ENCODE measurements around the gene PITPNM2.
"Not testable (repeated sequence)": the region's sequence is repeated elsewhere in the genome, so short reads cannot be mapped to it uniquely, and the experiment has no call there.

The PITPNM2 gene

GRCh38 chr12:123118497-123118896 lies 32.4 kb downstream of the PITPNM2 start:
- DNase-seq = no peak

- no peak for DNase-seq
Measured at GRCh38 chr12:123115409-123116121, 35.3 kb downstream of the PITPNM2 start.

- no peak for DNase-seq
Measured at GRCh38 chr12:123114304-123115083, 36.4 kb downstream of the PITPNM2 start.

- no peak for DNase-seq
Measured at GRCh38 chr12:123113026-123113425, 37.9 kb downstream of the PITPNM2 start.

GRCh38 chr12:123111498-123112165 lies 39.3 kb downstream of the PITPNM2 start:
- no peak for DNase-seq

GRCh38 chr12:123109319-123109772 lies 41.5 kb downstream of the PITPNM2 start:
- no peak for DNase-seq

GRCh38 chr12:123108682-123109066 lies 42.2 kb downstream of the PITPNM2 start:
- no peak for DNase-seq

GRCh38 chr12:123107926-123108681 lies 42.8 kb downstream of the PITPNM2 start:
- no peak for DNase-seq

GRCh38 chr12:123106640-123107359 lies 44.1 kb downstream of the PITPNM2 start:
- peak; percentile 36 for DNase-seq

GRCh38 chr12:123105211-123105826 lies 45.6 kb downstream of the PITPNM2 start:
- no peak for DNase-seq

GRCh38 chr12:123104809-123105208 lies 46.1 kb downstream of the PITPNM2 start:
- DNase-seq = no peak

GRCh38 chr12:123104094-123104493 lies 46.8 kb downstream of the PITPNM2 start:
- DNase-seq = not testable (repeated sequence)

GRCh38 chr12:123102781-123103503 lies 47.9 kb downstream of the PITPNM2 start:
- no peak for DNase-seq

GRCh38 chr12:123102366-123102765 lies 48.5 kb downstream of the PITPNM2 start:
- DNase-seq = no peak

- no peak for DNase-seq
Measured at GRCh38 chr12:123101526-123101925, 49.4 kb downstream of the PITPNM2 start.

Measured in activated CD4-positive, alpha-beta T cell treated with anti-CD3 and anti-CD28 coated beads for 1 hour (primary cell).